H9 (cell line): ENCODE data around the gene ST6GALNAC3. TPM values are rescaled to one million over a fixed set of nuclear protein-coding genes. Genes with fewer than 3 reads are reported as not detected.

Source experiments
- DNase-seq: peaks from one replicate; pipeline ENCODE4 v3.0.0-alpha.2; 2017
- H2AFZ ChIP-seq: one replicate; pipeline ENCODE4 v1.6.1; 2013; ENCODE audit warnings: mild to moderate bottlenecking, low read length, control low read depth, moderate library complexity
- H2AK5ac ChIP-seq: 2 replicates; pipeline ENCODE4 v1.6.1; 2013; ENCODE audit warnings: low read length, control low read depth, mixed read lengths; ENCODE audit not compliant: insufficient read length
- H2BK120ac ChIP-seq: one replicate; pipeline ENCODE4 v1.6.1; 2013; ENCODE audit warnings: low read depth, mild to moderate bottlenecking, low read length, control low read depth, inconsistent platforms; ENCODE audit not compliant: poor library complexity, severe bottlenecking
- H2BK12ac ChIP-seq: 2 replicates; pipeline ENCODE4 v1.6.1; 2013; ENCODE audit warnings: low read length, control low read depth, mixed read lengths, low read depth; ENCODE audit not compliant: insufficient read length
- H2BK15ac ChIP-seq: 2 replicates; pipeline ENCODE4 v1.6.1; 2013; ENCODE audit warnings: low read depth, low read length, control low read depth
- H2BK20ac ChIP-seq: one replicate; pipeline ENCODE4 v1.6.1; 2013; ENCODE audit warnings: low read depth, mild to moderate bottlenecking, low read length, control low read depth, inconsistent platforms; ENCODE audit not compliant: poor library complexity, severe bottlenecking
- H2BK5ac ChIP-seq: 2 replicates; pipeline ENCODE4 v1.6.1; 2013; ENCODE audit warnings: low read length, control low read depth, mixed read lengths; ENCODE audit not compliant: insufficient read length
- H3K14ac ChIP-seq: 2 replicates; pipeline ENCODE4 v1.6.1; 2013; ENCODE audit warnings: low read length, control low read depth; ENCODE audit not compliant: insufficient read depth
- H3K18ac ChIP-seq: 2 replicates; pipeline ENCODE4 v1.6.1; 2013; ENCODE audit warnings: low read depth, mild to moderate bottlenecking, mixed read lengths, low read length, control low read depth; ENCODE audit not compliant: insufficient read length
- H3K23ac ChIP-seq: 2 replicates; pipeline ENCODE4 v1.6.1; 2013; ENCODE audit warnings: low read length, control low read depth, mixed read lengths, low read depth; ENCODE audit not compliant: insufficient read length
- H3K23me2 ChIP-seq: 2 replicates; pipeline ENCODE4 v1.6.1; 2013; ENCODE audit warnings: low read depth, mild to moderate bottlenecking, mixed read lengths, low read length, control low read depth; ENCODE audit not compliant: insufficient read length, poor library complexity, severe bottlenecking
- H3K27ac ChIP-seq: 2 replicates; pipeline ENCODE4 v1.5.1; 2013; ENCODE audit warnings: low read length, control low read depth, mixed read lengths, low read depth; ENCODE audit not compliant: insufficient read length
- H3K27me3 ChIP-seq: 2 replicates; pipeline ENCODE4 v1.6.1; 2013; ENCODE audit warnings: low read length, control low read depth, inconsistent platforms; ENCODE audit not compliant: insufficient read depth
- H3K4ac ChIP-seq: 2 replicates; pipeline ENCODE4 v1.6.1; 2013; ENCODE audit warnings: low read depth, mild to moderate bottlenecking, control low read depth, inconsistent platforms, low read length, moderate library complexity
- H3K4me1 ChIP-seq: 2 replicates; pipeline ENCODE4 v1.6.1; 2013; ENCODE audit warnings: low read length, control low read depth, inconsistent platforms; ENCODE audit not compliant: insufficient read depth
- H3K4me2 ChIP-seq: 2 replicates; pipeline ENCODE4 v1.6.1; 2013; ENCODE audit warnings: low read length, control low read depth, mixed read lengths; ENCODE audit not compliant: insufficient read length, insufficient read depth
- H3K56ac ChIP-seq: 2 replicates; pipeline ENCODE4 v1.6.1; 2013; ENCODE audit warnings: low read depth, mild to moderate bottlenecking, mixed read lengths, low read length, control low read depth; ENCODE audit not compliant: insufficient read length
- H3K79me1 ChIP-seq: 2 replicates; pipeline ENCODE4 v1.6.1; 2013; ENCODE audit warnings: low read depth, mild to moderate bottlenecking, moderate library complexity, low read length, control low read depth, inconsistent platforms; ENCODE audit not compliant: insufficient read depth, poor library complexity, severe bottlenecking
- H3K79me2 ChIP-seq: 2 replicates; pipeline ENCODE4 v1.6.1; 2013; ENCODE audit warnings: low read length, control low read depth, inconsistent platforms; ENCODE audit not compliant: insufficient read depth
- H3K9ac ChIP-seq: 2 replicates; pipeline ENCODE4 v1.6.1; 2013; ENCODE audit warnings: low read length, control low read depth, mixed read lengths; ENCODE audit not compliant: insufficient read length; ENCODE audit errors: extremely low read depth
- H3K9me3 ChIP-seq: one replicate; pipeline ENCODE4 v1.6.1; 2013; ENCODE audit warnings: low read depth, low read length, inconsistent platforms; ENCODE audit not compliant: control insufficient read depth
- H3T11ph ChIP-seq: one replicate; pipeline ENCODE4 v1.6.1; 2013; ENCODE audit warnings: mild to moderate bottlenecking, low read length, control low read depth, inconsistent platforms
- H4K20me1 ChIP-seq: one replicate; pipeline ENCODE4 v1.6.1; 2013; ENCODE audit not compliant: control insufficient read depth, insufficient read length, insufficient read depth
- H4K5ac ChIP-seq: 2 replicates; pipeline ENCODE4 v1.6.1; 2013; ENCODE audit warnings: low read depth, mild to moderate bottlenecking, mixed read lengths, low read length, control low read depth; ENCODE audit not compliant: insufficient read length
- H4K8ac ChIP-seq: replicated peaks from 2 replicates; pipeline ENCODE4 v1.6.1; 2013; ENCODE audit warnings: low read length, control low read depth, mixed read lengths, low read depth; ENCODE audit not compliant: insufficient read length
- H4K91ac ChIP-seq: 2 replicates; pipeline ENCODE4 v1.6.1; 2013; ENCODE audit warnings: low read depth, mild to moderate bottlenecking, moderate library complexity, mixed read lengths, low read length, control low read depth; ENCODE audit not compliant: insufficient read length
- H3K27ac Mint-ChIP-seq, 3 experiments: 2 replicates in 2 of 3; 3 replicates in 1 of 3; pipeline ENCODE4 v1.8.0; 2020 to 2021; ENCODE audit warnings: mixed read lengths in 3 of 3, mild to moderate bottlenecking in 1 of 3, moderate library complexity in 1 of 3
- H3K27me3 Mint-ChIP-seq: 2 replicates; pipeline ENCODE4 v1.8.0; 2021; ENCODE audit warnings: low read depth, mild to moderate bottlenecking, moderate library complexity, mixed read lengths
- H3K36me3 Mint-ChIP-seq, 3 experiments: 2 replicates in 2 of 3; 3 replicates in 1 of 3; pipeline ENCODE4 v1.8.0; 2020 to 2021; ENCODE audit warnings: low read depth in 3 of 3, mixed read lengths in 3 of 3; ENCODE audit not compliant: insufficient read depth in 1 of 3
- H3K4me1 Mint-ChIP-seq, 2 experiments: 2 replicates each; pipeline ENCODE4 v1.8.0; 2020; ENCODE audit warnings: mixed read lengths in 2 of 2
- H3K4me3 Mint-ChIP-seq, 2 experiments: 2 replicates in 1 of 2; 3 replicates in 1 of 2; pipeline ENCODE4 v1.8.0; 2020 to 2021; ENCODE audit warnings: mild to moderate bottlenecking in 2 of 2, mixed read lengths in 2 of 2, moderate library complexity in 1 of 2
- H3K9me3 Mint-ChIP-seq, 2 experiments: 2 replicates in 1 of 2; 3 replicates in 1 of 2; pipeline ENCODE4 v1.8.0; 2020; ENCODE audit warnings: mild to moderate bottlenecking in 2 of 2, mixed read lengths in 2 of 2, moderate library complexity in 1 of 2
- WGBS: extraction: QIAGEN DNeasy Blood & Tissue Kit; methylation state at CpG from one replicate; pipeline ENCODE4 v1.1.7; 2013; ENCODE audit warnings: missing lambda C conversion rate, low lambda C conversion rate, mixed read lengths; ENCODE audit not compliant: insufficient read length; ENCODE audit errors: extremely low coverage; 5-methylcytosine and 5-hydroxymethylcytosine counted together
- total RNA-seq: library from RNA; stranded (reverse); gene quantifications from 2 replicates; pipeline ENCODE4 v1.2.1, GENCODE V29; 2021
- TF ChIP-seq, protein P1 (sequence below): fragments of 200-600 bp; sonication (generic); conservative IDR thresholded peaks from 3 replicates; pipeline ENCODE4 v1.8.0; 2021; ENCODE audit warnings: antibody characterized with exemption, mild to moderate bottlenecking

The ST6GALNAC3 gene
- total RNA-seq, 1 experiment from 2014 or later, result 11.2 TPM

DNA sequence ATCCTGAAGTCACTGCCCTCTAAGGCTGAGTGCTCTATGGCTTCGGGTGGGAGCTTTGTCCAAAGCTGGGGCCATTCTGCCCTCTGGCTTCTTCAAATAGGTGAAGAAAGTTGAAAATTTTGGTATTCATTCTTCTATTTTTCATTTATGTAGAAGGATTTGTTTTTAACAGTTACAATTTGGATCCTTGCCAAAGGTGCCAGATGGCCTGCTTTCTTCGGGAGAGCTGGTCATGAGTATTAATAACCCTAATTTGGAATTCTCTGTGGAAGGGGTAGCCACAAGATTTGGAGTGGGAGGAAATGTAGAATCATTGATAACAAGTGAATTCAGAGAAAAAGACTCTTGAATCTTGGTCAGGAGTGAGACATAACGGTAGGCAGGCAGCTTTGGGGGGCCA is 422.3 kb downstream of the ST6GALNAC3 start:
- no peak overlapping the region for H3K18ac ChIP-seq
- no peaks in the 10 kb centered on the region for H3K9me3 ChIP-seq
- DNase-seq, result no peak
- no peaks in the 10 kb centered on the region for H3K79me2 ChIP-seq
- H3K27me3 ChIP-seq, result no peaks in the 10 kb centered on the region
- no peak overlapping the region for H2BK12ac ChIP-seq
- no peak overlapping the region for H2AFZ ChIP-seq
- no peak overlapping the region for H3K4me3 Mint-ChIP-seq
- H3K79me1 ChIP-seq, result no peaks in the 10 kb centered on the region
- WGBS, result no CpG with 5 or more reads among the region's 3 CpGs
- no peak overlapping the region for H4K91ac ChIP-seq
- no peak overlapping the region for H2BK20ac ChIP-seq
- peaks cover 3% of the 10 kb centered on the region for H3K4me1 ChIP-seq
- H3K36me3 Mint-ChIP-seq, result no peaks in the 10 kb centered on the region
- H3K56ac ChIP-seq, result no peak overlapping the region
- no peak overlapping the region for H3K4ac ChIP-seq
- H3K4me2 ChIP-seq, result no peak overlapping the region
- no peak overlapping the region for H3T11ph ChIP-seq
- no peak overlapping the region for H2BK15ac ChIP-seq
- H2BK5ac ChIP-seq, result no peak overlapping the region
- no peak overlapping the region for H3K27ac ChIP-seq
- H3K27me3 Mint-ChIP-seq, result no peaks in the 10 kb centered on the region
- H3K4me1 Mint-ChIP-seq, result peaks cover 35 to 38% of the 10 kb centered on the region in 2 experiments
- TF ChIP-seq, protein P1, sequence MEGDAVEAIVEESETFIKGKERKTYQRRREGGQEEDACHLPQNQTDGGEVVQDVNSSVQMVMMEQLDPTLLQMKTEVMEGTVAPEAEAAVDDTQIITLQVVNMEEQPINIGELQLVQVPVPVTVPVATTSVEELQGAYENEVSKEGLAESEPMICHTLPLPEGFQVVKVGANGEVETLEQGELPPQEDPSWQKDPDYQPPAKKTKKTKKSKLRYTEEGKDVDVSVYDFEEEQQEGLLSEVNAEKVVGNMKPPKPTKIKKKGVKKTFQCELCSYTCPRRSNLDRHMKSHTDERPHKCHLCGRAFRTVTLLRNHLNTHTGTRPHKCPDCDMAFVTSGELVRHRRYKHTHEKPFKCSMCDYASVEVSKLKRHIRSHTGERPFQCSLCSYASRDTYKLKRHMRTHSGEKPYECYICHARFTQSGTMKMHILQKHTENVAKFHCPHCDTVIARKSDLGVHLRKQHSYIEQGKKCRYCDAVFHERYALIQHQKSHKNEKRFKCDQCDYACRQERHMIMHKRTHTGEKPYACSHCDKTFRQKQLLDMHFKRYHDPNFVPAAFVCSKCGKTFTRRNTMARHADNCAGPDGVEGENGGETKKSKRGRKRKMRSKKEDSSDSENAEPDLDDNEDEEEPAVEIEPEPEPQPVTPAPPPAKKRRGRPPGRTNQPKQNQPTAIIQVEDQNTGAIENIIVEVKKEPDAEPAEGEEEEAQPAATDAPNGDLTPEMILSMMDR, result no peak
- no peak overlapping the region for H3K9ac ChIP-seq
- no peak overlapping the region for H4K5ac ChIP-seq
- no peaks in the 10 kb centered on the region for H3K9me3 Mint-ChIP-seq
- no peak overlapping the region for H3K23ac ChIP-seq
- no peaks in the 10 kb centered on the region for H4K20me1 ChIP-seq
- no peak overlapping the region for H3K14ac ChIP-seq
- no peaks in the 10 kb centered on the region for H3K23me2 ChIP-seq
- no peak overlapping the region for H2AK5ac ChIP-seq
- no peak overlapping the region for H4K8ac ChIP-seq
- no peak overlapping the region for H2BK120ac ChIP-seq
- H3K27ac Mint-ChIP-seq, result peak overlapping the region in 1 of 3 experiments; percentile 72; a peak in 1 of 7 replicates
